Heart left ventricle (tissue), 13 donors: ENCODE data around the gene MAML3.

Experiments
- POLR2A ChIP-seq, 2 donors: fragments of 450-650 bp; IDR thresholded peaks; one replicate each; pipeline ENCODE4 v1.6.1; 2017; ENCODE audit warnings: antibody characterized with exemption in 2 of 2, mild to moderate bottlenecking in 2 of 2, moderate library complexity in 2 of 2
- TF ChIP-seq, protein P1 (sequence below), 12 donors: fragments of 200-600 bp; sonication (generic) in 4 of 12; IDR thresholded peaks; one replicate each; pipeline versions ENCODE4 v1.5.0 to v1.8.0; 2018 to 2022; ENCODE audit warnings: antibody characterized with exemption in 12 of 12, mild to moderate bottlenecking in 5 of 12
- donor health status: ischemic (EF 13 %, LVEDD 7.1; RV severe dilation, severe dysfunction).
- donor health status: DM: no; HTN: yes; CAD: no.
- donor health status: DM: no; HTN: no; CAD: no.
- donor health status: ischemic (EF 25% LVEDD 6.9; RV normal size, moderate dysfunction).
- donor health status: ischemic (EF 25% LVEDD 5.7; RV mildly dilated, moderate dysfunction).
- donor health status: ischemic (EF 35%, LVEDD 5.7; RV mildly dilated, moderate dysfunction).
- donor health status: nonischemic (EF 11% LVEDD 7.7; RV severe dilation, severe dysfunction).
- donor health status: DM: yes; HTN: yes; CAD: no.
- donor health status: PGD.
- donor health status: ischemic (EF 29% LVEDD 5.4; RV normal size, mild dysfunction).
- donor health status: nonischemic (EF 23%, LVEDD 6.1; RV moderate dilation, normal function).

DNA sequence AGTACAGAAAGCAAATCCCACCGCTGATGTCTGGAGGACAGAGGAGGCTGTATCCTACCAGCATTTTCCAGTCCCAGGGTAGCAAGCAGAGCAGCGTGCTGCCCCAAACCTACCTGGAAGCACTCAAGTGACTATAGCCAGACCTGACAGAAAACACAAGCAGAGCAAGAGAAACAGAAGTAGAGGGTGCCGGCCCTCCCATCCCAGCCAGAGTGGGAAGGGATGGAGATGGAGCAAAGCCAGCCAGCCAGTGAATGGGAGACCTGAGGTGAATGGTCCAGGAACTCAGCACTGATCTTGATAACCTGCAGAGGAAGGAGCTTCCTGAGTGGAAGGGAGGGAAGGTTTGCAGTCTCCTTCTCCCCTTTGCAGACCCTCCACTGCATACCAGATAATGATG lies 185.2 kb downstream of the MAML3 start:
- TF ChIP-seq, protein P1, sequence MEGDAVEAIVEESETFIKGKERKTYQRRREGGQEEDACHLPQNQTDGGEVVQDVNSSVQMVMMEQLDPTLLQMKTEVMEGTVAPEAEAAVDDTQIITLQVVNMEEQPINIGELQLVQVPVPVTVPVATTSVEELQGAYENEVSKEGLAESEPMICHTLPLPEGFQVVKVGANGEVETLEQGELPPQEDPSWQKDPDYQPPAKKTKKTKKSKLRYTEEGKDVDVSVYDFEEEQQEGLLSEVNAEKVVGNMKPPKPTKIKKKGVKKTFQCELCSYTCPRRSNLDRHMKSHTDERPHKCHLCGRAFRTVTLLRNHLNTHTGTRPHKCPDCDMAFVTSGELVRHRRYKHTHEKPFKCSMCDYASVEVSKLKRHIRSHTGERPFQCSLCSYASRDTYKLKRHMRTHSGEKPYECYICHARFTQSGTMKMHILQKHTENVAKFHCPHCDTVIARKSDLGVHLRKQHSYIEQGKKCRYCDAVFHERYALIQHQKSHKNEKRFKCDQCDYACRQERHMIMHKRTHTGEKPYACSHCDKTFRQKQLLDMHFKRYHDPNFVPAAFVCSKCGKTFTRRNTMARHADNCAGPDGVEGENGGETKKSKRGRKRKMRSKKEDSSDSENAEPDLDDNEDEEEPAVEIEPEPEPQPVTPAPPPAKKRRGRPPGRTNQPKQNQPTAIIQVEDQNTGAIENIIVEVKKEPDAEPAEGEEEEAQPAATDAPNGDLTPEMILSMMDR (IDR thresholded peaks at IDR 0.05): no peak
- no peak for TF ChIP-seq POLR2A (IDR thresholded peaks at IDR 0.05)
